Esophagus squamous epithelium (tissue), 4 donors: Measurements from ENCODE around the gene SHCBP1.

Experiments used
- POLR2A ChIP-seq, 4 donors: fragments of 450-650 bp; IDR thresholded peaks; one replicate each; pipeline ENCODE4 v1.6.1; 2017; ENCODE audit warnings: antibody characterized with exemption in 4 of 4, mild to moderate bottlenecking in 4 of 4, moderate library complexity in 3 of 4
- TF ChIP-seq, protein P1 (sequence below), 6 experiments: fragments of 450-650 bp in 4 of 6; fragments of 200-600 bp in 2 of 6; sonication (generic) in 2 of 6; IDR thresholded peaks; one replicate each; pipeline ENCODE4 v1.5.1; 2016 to 2019; ENCODE audit warnings: antibody characterized with exemption in 6 of 6, mild to moderate bottlenecking in 4 of 6, moderate library complexity in 4 of 6

DNA sequence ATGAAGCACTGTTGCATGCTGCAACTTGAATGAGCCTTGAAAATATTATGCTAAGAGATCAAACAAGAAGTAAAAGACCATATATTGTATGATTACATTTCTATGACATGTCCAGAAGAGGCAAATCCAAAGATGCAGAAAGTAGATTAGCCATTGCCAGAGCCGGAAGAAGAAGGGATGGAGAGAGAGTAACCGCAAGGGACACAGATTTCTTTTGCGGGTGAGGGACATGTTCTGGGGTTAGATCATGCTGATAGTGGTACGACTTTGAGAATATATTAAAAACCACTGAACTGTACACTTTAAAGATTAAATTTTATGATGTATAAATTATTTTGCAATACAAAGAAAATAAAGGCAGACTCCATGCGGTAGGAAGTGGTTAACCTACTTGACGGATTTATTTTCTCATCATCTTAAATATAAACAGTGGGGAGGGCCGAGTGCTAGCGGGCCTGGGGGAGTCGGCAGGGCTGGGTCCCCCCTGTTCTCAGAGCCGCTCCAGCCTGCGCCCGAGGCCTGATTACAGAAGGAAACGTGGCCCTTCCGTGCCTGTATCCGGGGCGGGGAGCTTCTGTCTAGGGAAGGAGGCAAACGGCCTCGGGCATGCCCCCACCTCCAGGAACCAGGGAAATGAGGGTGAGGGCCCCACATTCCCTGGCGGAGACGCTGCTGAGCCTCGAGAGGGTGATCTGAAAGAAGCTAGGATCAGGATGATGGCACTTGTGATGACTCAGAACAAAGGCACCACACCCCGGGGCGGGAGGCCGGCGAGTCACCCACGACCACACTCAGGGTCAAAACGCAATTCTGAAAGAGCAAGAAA lies 48.0 kb downstream of the SHCBP1 start:
- TF ChIP-seq, protein P1, sequence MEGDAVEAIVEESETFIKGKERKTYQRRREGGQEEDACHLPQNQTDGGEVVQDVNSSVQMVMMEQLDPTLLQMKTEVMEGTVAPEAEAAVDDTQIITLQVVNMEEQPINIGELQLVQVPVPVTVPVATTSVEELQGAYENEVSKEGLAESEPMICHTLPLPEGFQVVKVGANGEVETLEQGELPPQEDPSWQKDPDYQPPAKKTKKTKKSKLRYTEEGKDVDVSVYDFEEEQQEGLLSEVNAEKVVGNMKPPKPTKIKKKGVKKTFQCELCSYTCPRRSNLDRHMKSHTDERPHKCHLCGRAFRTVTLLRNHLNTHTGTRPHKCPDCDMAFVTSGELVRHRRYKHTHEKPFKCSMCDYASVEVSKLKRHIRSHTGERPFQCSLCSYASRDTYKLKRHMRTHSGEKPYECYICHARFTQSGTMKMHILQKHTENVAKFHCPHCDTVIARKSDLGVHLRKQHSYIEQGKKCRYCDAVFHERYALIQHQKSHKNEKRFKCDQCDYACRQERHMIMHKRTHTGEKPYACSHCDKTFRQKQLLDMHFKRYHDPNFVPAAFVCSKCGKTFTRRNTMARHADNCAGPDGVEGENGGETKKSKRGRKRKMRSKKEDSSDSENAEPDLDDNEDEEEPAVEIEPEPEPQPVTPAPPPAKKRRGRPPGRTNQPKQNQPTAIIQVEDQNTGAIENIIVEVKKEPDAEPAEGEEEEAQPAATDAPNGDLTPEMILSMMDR (IDR thresholded peaks at IDR 0.05), result no peak
- no peak for TF ChIP-seq POLR2A (IDR thresholded peaks at IDR 0.05)
